ENCODE results near the gene SOWAHD.

GRCh38 chrX:119721926-119722325, 36.5 kb upstream of the SOWAHD start:
- TF ChIP-seq, protein P1, sequence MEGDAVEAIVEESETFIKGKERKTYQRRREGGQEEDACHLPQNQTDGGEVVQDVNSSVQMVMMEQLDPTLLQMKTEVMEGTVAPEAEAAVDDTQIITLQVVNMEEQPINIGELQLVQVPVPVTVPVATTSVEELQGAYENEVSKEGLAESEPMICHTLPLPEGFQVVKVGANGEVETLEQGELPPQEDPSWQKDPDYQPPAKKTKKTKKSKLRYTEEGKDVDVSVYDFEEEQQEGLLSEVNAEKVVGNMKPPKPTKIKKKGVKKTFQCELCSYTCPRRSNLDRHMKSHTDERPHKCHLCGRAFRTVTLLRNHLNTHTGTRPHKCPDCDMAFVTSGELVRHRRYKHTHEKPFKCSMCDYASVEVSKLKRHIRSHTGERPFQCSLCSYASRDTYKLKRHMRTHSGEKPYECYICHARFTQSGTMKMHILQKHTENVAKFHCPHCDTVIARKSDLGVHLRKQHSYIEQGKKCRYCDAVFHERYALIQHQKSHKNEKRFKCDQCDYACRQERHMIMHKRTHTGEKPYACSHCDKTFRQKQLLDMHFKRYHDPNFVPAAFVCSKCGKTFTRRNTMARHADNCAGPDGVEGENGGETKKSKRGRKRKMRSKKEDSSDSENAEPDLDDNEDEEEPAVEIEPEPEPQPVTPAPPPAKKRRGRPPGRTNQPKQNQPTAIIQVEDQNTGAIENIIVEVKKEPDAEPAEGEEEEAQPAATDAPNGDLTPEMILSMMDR (IDR thresholded peaks at IDR 0.05) = no peak
- no peak for TF ChIP-seq EZH2 (IDR thresholded peaks at IDR 0.05; ENCODE audit: borderline replicate concordance, insufficient read depth, low read depth, low read length, poor library complexity, severe bottlenecking)

Measured in B cell (primary cell).